ENCODE data around the gene NT5C1A. TPM values are rescaled to one million over a fixed set of nuclear protein-coding genes. Genes with fewer than 3 reads are reported as not detected.
A peak's percentile ranks its signal among the peaks of the same experiment; 100 is the strongest.

Gene NT5C1A
- polyA plus RNA-seq (2013, experiment 1 of 4), result not detected
- not detected for polyA plus RNA-seq (2013, experiment 2 of 4)
- not detected for polyA plus RNA-seq (2013, experiment 3 of 4)
- polyA plus RNA-seq (2013, experiment 4 of 4), result not detected

- 3% methylated on average over 55 of the region's 55 CpGs for WGBS, 2 experiments
These were observed at the start of gene NT5C1A for GRCh38 chr1:39671793-39672550. Gene NT5C1A, minus strand, starts transcription at chr1:39672107. Its CDS starts 69 bp downstream, at chr1:39672038.

DNA sequence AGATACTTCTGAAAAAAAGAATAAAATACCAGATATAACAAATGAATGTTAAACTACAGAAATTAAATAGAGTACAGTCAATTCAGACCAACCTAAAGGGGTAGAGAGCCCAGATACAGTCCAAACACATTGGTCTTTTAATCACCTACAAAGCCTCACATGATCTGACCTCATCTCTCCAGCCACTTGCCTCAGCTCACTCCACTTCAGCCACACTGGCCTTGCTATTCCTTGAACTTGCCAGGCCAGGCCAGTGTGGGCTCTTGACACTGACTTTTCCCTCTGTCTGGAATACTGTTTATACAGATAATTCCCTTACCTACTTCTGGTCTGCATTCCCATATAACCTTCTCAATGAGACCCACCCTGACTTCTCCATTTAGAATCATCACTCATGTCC lies 49.8 kb upstream of the NT5C1A start:
- Histone ChIP-seq H3K4me1 (ENCODE audit: control insufficient read depth, insufficient read depth, low read length) (no peaks in the 10 kb centered on the region), H3K9me3 (ENCODE audit: control insufficient read depth, low read length) (no peaks in the 10 kb centered on the region), H3K27ac (ENCODE audit: insufficient read depth, low read depth, low read length, poor library complexity, severe bottlenecking) (no peak overlapping the region), H3K4me3 (ENCODE audit: insufficient read depth, low read depth, low read length) (no peak overlapping the region), H3K27me3 (ENCODE audit: control insufficient read depth, insufficient read depth, low read length, poor library complexity, severe bottlenecking) (peaks cover 89% of the 10 kb centered on the region), H3K36me3 (ENCODE audit: control insufficient read depth, insufficient read depth, low read length) (no peaks in the 10 kb centered on the region)

More at GRCh38 chr1:39671793-39672550, at the start of gene NT5C1A:
- Histone ChIP-seq H3K27me3 (ENCODE audit: control insufficient read depth, insufficient read depth, low read length, poor library complexity, severe bottlenecking) (peaks cover 95% of the 10 kb centered on the region), H3K4me3 (ENCODE audit: insufficient read depth, low read depth, low read length) (peak within 1 kb of the TSS; percentile 33), H3K4me1 (ENCODE audit: control insufficient read depth, insufficient read depth, low read length) (peaks cover 6% of the 10 kb centered on the region), H3K36me3 (ENCODE audit: control insufficient read depth, insufficient read depth, low read length) (no peaks in the 10 kb centered on the region), H3K27ac (ENCODE audit: insufficient read depth, low read depth, low read length, poor library complexity, severe bottlenecking) (no peak within 1 kb of the TSS), H3K9me3 (ENCODE audit: control insufficient read depth, low read length) (no peaks in the 10 kb centered on the region)

DNA sequence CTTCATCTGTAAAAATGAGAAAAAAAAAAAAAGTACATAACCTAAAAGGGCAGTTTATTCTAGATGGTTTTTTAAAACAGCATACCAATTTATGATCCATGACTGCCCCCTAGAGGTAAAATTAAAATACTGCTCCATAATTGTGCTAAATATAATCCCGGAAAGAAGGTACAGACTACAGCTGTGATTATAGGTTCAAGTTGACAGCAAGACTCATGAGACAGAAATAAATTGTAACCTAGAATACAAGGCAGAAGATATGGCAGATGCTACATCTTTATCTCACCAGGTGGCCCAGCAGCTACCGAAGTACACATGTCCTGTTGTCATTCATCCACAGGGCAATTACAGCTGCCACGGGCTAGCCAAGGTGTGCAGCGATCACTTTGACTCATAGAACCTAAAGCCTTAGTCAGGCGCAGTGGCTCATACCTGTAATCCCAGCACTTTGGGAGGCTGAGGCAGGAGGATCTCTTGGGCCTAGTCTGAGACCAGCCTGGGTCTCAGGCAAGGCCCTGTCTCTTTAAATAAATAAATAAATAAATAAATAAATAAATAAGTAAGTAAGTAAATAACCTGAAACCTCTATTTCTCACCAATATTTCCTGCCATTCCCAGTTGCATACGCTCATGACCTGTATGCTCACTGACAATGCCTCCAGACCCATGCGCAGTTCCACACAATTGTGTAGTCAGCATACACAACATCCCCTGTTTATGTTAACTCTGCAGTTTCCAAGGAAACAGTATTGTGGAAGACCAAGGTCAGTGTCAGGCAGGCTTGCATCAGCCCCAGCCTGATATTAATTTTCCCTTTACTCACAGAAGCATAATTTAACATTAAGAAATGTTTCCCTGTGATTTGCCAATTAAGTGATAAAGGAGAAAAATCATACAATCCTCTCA lies 48.4 kb upstream of the NT5C1A start:
- 45 to 49% methylated on average over 7 of the region's 7 CpGs for WGBS, 2 experiments
- H3K27ac ChIP-seq (ENCODE audit: insufficient read depth, low read depth, low read length, poor library complexity, severe bottlenecking), result no peak overlapping the region
- no peak overlapping the region for H3K4me3 ChIP-seq (ENCODE audit: insufficient read depth, low read depth, low read length)
- H3K27me3 ChIP-seq (ENCODE audit: control insufficient read depth, insufficient read depth, low read length, poor library complexity, severe bottlenecking), result peaks cover 89% of the 10 kb centered on the region
- no peaks in the 10 kb centered on the region for H3K36me3 ChIP-seq (ENCODE audit: control insufficient read depth, insufficient read depth, low read length)
- H3K9me3 ChIP-seq (ENCODE audit: control insufficient read depth, low read length), result no peaks in the 10 kb centered on the region
- H3K4me1 ChIP-seq (ENCODE audit: control insufficient read depth, insufficient read depth, low read length), result no peaks in the 10 kb centered on the region

DNA sequence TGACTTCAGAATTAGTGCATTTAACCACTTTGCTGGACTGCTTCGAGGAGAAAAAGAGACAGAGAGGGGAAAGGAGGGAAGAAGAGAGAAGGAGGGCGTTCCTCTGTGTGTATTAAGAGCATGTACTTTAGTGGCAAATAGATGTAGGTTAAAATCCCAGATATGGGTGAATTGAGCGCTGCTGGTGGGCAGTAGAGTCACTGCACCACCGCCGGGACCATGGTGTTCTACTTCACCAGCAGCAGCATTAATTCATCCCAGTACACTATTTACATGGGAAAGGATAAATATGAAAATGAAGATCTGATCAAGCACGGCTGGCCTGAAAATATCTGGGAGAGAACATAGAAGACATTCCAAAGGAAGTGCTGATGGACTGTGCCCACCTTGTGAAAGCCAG lies 45.9 kb upstream of the NT5C1A start:
- 50 to 59% methylated on average over 4 to 6 of the region's 6 CpGs for WGBS, 2 experiments
- Histone ChIP-seq H3K4me1 (ENCODE audit: control insufficient read depth, insufficient read depth, low read length) (no peaks in the 10 kb centered on the region), H3K27me3 (ENCODE audit: control insufficient read depth, insufficient read depth, low read length, poor library complexity, severe bottlenecking) (peaks cover 91% of the 10 kb centered on the region), H3K27ac (ENCODE audit: insufficient read depth, low read depth, low read length, poor library complexity, severe bottlenecking) (no peak overlapping the region), H3K4me3 (ENCODE audit: insufficient read depth, low read depth, low read length) (no peak overlapping the region), H3K9me3 (ENCODE audit: control insufficient read depth, low read length) (no peaks in the 10 kb centered on the region), H3K36me3 (ENCODE audit: control insufficient read depth, insufficient read depth, low read length) (no peaks in the 10 kb centered on the region)

DNA sequence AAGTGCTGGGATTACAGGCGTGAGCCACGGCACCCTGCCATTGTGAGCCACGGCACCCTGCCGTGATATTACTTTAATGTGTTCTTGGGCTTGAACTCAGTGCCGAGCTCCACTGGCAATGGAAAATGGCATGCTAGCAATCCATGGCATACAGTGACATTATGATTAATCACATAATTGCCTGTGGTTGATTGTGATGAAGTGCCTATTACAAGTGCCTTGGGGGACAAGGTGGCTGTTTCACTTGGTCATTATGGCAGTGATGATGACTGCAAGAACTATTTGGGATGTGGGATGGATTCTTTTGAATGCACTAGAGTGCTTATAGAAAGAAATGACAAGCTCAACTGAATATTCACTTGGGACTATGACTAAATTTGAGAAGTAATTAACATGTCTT lies 41.6 kb upstream of the NT5C1A start:
- Histone ChIP-seq H3K36me3 (ENCODE audit: control insufficient read depth, insufficient read depth, low read length) (no peaks in the 10 kb centered on the region), H3K4me3 (ENCODE audit: insufficient read depth, low read depth, low read length) (no peak overlapping the region), H3K4me1 (ENCODE audit: control insufficient read depth, insufficient read depth, low read length) (no peaks in the 10 kb centered on the region), H3K9me3 (ENCODE audit: control insufficient read depth, low read length) (no peaks in the 10 kb centered on the region), H3K27ac (ENCODE audit: insufficient read depth, low read depth, low read length, poor library complexity, severe bottlenecking) (no peak overlapping the region), H3K27me3 (ENCODE audit: control insufficient read depth, insufficient read depth, low read length, poor library complexity, severe bottlenecking) (peaks cover 99% of the 10 kb centered on the region)
- WGBS, 2 experiments, result 87 to 91% methylated on average over 5 of the region's 5 CpGs

DNA sequence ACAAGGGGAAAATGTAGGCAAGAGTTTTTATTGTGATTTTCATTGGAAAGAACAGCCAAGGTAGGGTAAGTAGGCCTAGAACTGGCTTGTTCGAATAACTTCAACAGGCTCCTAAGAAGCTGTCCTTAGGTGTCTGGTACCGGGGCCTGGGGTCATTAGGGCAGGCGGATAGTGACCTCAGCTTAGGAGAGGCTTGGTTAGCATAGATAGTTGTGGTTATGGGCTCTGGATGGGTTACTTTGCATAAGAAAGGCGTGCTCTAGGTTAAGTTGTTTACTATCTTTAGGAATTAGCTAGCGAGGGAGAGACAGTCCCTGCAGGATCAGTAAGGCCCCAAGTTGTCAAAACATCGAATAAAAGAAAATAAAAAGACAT lies 40.0 kb upstream of the NT5C1A start:
- Histone ChIP-seq H3K9me3 (ENCODE audit: control insufficient read depth, low read length) (no peaks in the 10 kb centered on the region), H3K36me3 (ENCODE audit: control insufficient read depth, insufficient read depth, low read length) (no peaks in the 10 kb centered on the region), H3K4me3 (ENCODE audit: insufficient read depth, low read depth, low read length) (no peak overlapping the region), H3K27ac (ENCODE audit: insufficient read depth, low read depth, low read length, poor library complexity, severe bottlenecking) (no peak overlapping the region), H3K27me3 (ENCODE audit: control insufficient read depth, insufficient read depth, low read length, poor library complexity, severe bottlenecking) (peaks cover 99% of the 10 kb centered on the region), H3K4me1 (ENCODE audit: control insufficient read depth, insufficient read depth, low read length) (no peaks in the 10 kb centered on the region)
- WGBS, 2 experiments, result 18 to 22% methylated on average over 6 of the region's 6 CpGs

GRCh38 chr1:39711104-39711965 lies 39.4 kb upstream of the NT5C1A start:
- no peak overlapping the region for H3K4me3 ChIP-seq (ENCODE audit: insufficient read depth, low read depth, low read length)
- 26 to 27% methylated on average over 12 of the region's 12 CpGs for WGBS, 2 experiments
- H3K4me1 ChIP-seq (ENCODE audit: control insufficient read depth, insufficient read depth, low read length), result no peaks in the 10 kb centered on the region
- H3K27me3 ChIP-seq (ENCODE audit: control insufficient read depth, insufficient read depth, low read length, poor library complexity, severe bottlenecking), result peaks cover 99% of the 10 kb centered on the region
- no peak overlapping the region for H3K27ac ChIP-seq (ENCODE audit: insufficient read depth, low read depth, low read length, poor library complexity, severe bottlenecking)
- H3K9me3 ChIP-seq (ENCODE audit: control insufficient read depth, low read length), result no peaks in the 10 kb centered on the region
- H3K36me3 ChIP-seq (ENCODE audit: control insufficient read depth, insufficient read depth, low read length), result no peaks in the 10 kb centered on the region

DNA sequence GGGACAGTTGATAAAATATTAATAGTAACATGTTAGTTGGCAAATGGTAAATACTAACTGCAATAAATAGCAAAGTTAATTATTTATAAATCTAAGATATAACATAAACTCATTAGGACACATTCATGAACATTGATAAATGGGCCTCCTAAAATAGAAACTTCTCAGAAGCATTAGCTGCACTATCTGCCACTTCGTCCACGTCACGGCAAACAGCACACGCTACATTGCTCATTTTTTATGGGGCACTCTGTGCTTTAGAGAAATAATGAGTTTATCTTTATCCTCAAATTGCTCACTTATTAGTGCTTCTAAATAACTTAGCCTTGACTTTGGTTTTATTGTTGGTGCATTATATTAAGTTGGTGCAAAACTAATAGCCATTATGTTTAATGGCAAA lies 35.6 kb upstream of the NT5C1A start:
- H3K9me3 ChIP-seq (ENCODE audit: control insufficient read depth, low read length), result no peaks in the 10 kb centered on the region
- H3K27ac ChIP-seq (ENCODE audit: insufficient read depth, low read depth, low read length, poor library complexity, severe bottlenecking), result no peak overlapping the region
- H3K4me3 ChIP-seq (ENCODE audit: insufficient read depth, low read depth, low read length), result no peak overlapping the region
- H3K27me3 ChIP-seq (ENCODE audit: control insufficient read depth, insufficient read depth, low read length, poor library complexity, severe bottlenecking), result peaks cover 94% of the 10 kb centered on the region
- no peaks in the 10 kb centered on the region for H3K36me3 ChIP-seq (ENCODE audit: control insufficient read depth, insufficient read depth, low read length)
- H3K4me1 ChIP-seq (ENCODE audit: control insufficient read depth, insufficient read depth, low read length), result no peaks in the 10 kb centered on the region
- WGBS, 2 experiments, result 93 to 95% methylated on average over 4 of the region's 4 CpGs

GRCh38 chr1:39704757-39705156 lies 32.9 kb upstream of the NT5C1A start:
- peaks cover 94% of the 10 kb centered on the region for H3K27me3 ChIP-seq (ENCODE audit: control insufficient read depth, insufficient read depth, low read length, poor library complexity, severe bottlenecking)
- 75 to 82% methylated on average over 1 of the region's 1 CpG for WGBS, 2 experiments

More at GRCh38 chr1:39704757-39705156, 32.9 kb upstream of the NT5C1A start:
- Histone ChIP-seq H3K4me1 (ENCODE audit: control insufficient read depth, insufficient read depth, low read length) (peaks cover 8% of the 10 kb centered on the region), H3K36me3 (ENCODE audit: control insufficient read depth, insufficient read depth, low read length) (no peaks in the 10 kb centered on the region), H3K9me3 (ENCODE audit: control insufficient read depth, low read length) (no peaks in the 10 kb centered on the region), H3K4me3 (ENCODE audit: insufficient read depth, low read depth, low read length) (no peak overlapping the region), H3K27ac (ENCODE audit: insufficient read depth, low read depth, low read length, poor library complexity, severe bottlenecking) (no peak overlapping the region)

Measured in ectodermal cell (in vitro differentiated cells).